ENCODE measurements around the gene RBM5.
A peak's percentile ranks its signal among the peaks of the same experiment; 100 is the strongest.

Gene RBM5

GRCh38 chr3:50121072-50122032 lies 32.6 kb downstream of the RBM5 start:
- peak; percentile 69 for DNase-seq

- no peak for DNase-seq
Measured at GRCh38 chr3:50122071-50122470, 33.4 kb downstream of the RBM5 start.

- no peak for DNase-seq
Measured at GRCh38 chr3:50122661-50123391, 34.1 kb downstream of the RBM5 start.

- DNase-seq = no peak
Measured at GRCh38 chr3:50123394-50124051, 34.8 kb downstream of the RBM5 start.

GRCh38 chr3:50124052-50124799 lies 35.5 kb downstream of the RBM5 start:
- no peak for DNase-seq

- no peak for DNase-seq
Measured at GRCh38 chr3:50124800-50125178, 36.1 kb downstream of the RBM5 start.

GRCh38 chr3:50125541-50126286 lies 37.0 kb downstream of the RBM5 start:
- DNase-seq = no peak

GRCh38 chr3:50126287-50127211 lies 37.8 kb downstream of the RBM5 start:
- peak; percentile 63 for DNase-seq

- no peak for DNase-seq
Measured at GRCh38 chr3:50127251-50127691, 38.6 kb downstream of the RBM5 start.

GRCh38 chr3:50128001-50128400 lies 39.3 kb downstream of the RBM5 start:
- no peak for DNase-seq

- no peak for DNase-seq
Measured at GRCh38 chr3:50130436-50130835, 41.7 kb downstream of the RBM5 start.

- DNase-seq = no peak
Measured at GRCh38 chr3:50132421-50133282, 43.9 kb downstream of the RBM5 start.

- DNase-seq = no peak
Measured at GRCh38 chr3:50133283-50133615, 44.5 kb downstream of the RBM5 start.

- DNase-seq = no peak
Measured at GRCh38 chr3:50134367-50134766, 45.6 kb downstream of the RBM5 start.

GRCh38 chr3:50135964-50136363 lies 47.2 kb downstream of the RBM5 start:
- DNase-seq = no peak

GRCh38 chr3:50136714-50137405 lies 48.1 kb downstream of the RBM5 start:
- peak; percentile 26 for DNase-seq

GRCh38 chr3:50137531-50137930 lies 48.8 kb downstream of the RBM5 start:
- no peak for DNase-seq

GRCh38 chr3:50138266-50139200 lies 49.8 kb downstream of the RBM5 start:
- DNase-seq = peak; percentile 35

All from kidney glomerular epithelial cell (primary cell).